Neuronal stem cell (in vitro differentiated cells): ENCODE results near the gene CEL.

ENCODE experiments used
- DNase-seq: peaks from one replicate; pipeline ENCODE4 v3.0.0-alpha.2; 2013; ENCODE audit warnings: low spot score
- H2AFZ ChIP-seq: one replicate; pipeline ENCODE4 v1.6.1; 2013; ENCODE audit warnings: mild to moderate bottlenecking, low read length, inconsistent platforms
- H2AK5ac ChIP-seq: 2 replicates; pipeline ENCODE4 v1.6.1; 2013; ENCODE audit warnings: low read depth, mild to moderate bottlenecking, inconsistent platforms, low read length, moderate library complexity, mixed read lengths
- H2BK120ac ChIP-seq: 2 replicates; pipeline ENCODE4 v1.6.1; 2013; ENCODE audit warnings: low read depth, mild to moderate bottlenecking, inconsistent platforms, low read length, moderate library complexity, mixed read lengths
- H2BK12ac ChIP-seq: one replicate; pipeline ENCODE4 v1.6.1; 2013; ENCODE audit warnings: low read length, inconsistent platforms
- H2BK15ac ChIP-seq: 2 replicates; pipeline ENCODE4 v1.6.1; 2013; ENCODE audit warnings: mild to moderate bottlenecking, low read length, inconsistent platforms, mixed read lengths
- H2BK5ac ChIP-seq: one replicate; pipeline ENCODE4 v1.6.1; 2013; ENCODE audit warnings: inconsistent platforms, mild to moderate bottlenecking, low read length, moderate library complexity
- H3K14ac ChIP-seq: one replicate; pipeline ENCODE4 v1.6.1; 2013; ENCODE audit warnings: low read length, inconsistent platforms
- H3K18ac ChIP-seq: 2 replicates; pipeline ENCODE4 v1.6.1; 2013; ENCODE audit warnings: low read length, inconsistent platforms
- H3K23ac ChIP-seq: 2 replicates; pipeline ENCODE4 v1.6.1; 2013; ENCODE audit warnings: low read depth, mild to moderate bottlenecking, mixed read lengths, low read length, inconsistent platforms; ENCODE audit not compliant: poor library complexity
- H3K27ac ChIP-seq: replicated peaks from 3 replicates; pipeline ENCODE4 v1.5.1; 2013; ENCODE audit warnings: low read length, inconsistent platforms
- H3K27me3 ChIP-seq, 3 experiments: 2 replicates each; pipeline ENCODE4 v1.6.1; 2013; ENCODE audit warnings: low read length in 3 of 3, mild to moderate bottlenecking in 2 of 3, inconsistent platforms in 1 of 3, low read depth in 1 of 3, mixed read lengths in 1 of 3, moderate library complexity in 1 of 3; ENCODE audit not compliant: control insufficient read depth in 3 of 3, insufficient read depth in 3 of 3
- H3K36me3 ChIP-seq, 2 donors: replicated peaks in 1 of 2; 2 replicates each; pipeline ENCODE4 v1.6.1; 2013; ENCODE audit warnings: low read length in 2 of 2; ENCODE audit not compliant: control insufficient read depth in 2 of 2, insufficient read depth in 2 of 2
- H3K4ac ChIP-seq: 2 replicates; pipeline ENCODE4 v1.6.1; 2013; ENCODE audit warnings: inconsistent platforms, mild to moderate bottlenecking, low read length, moderate library complexity
- H3K4me1 ChIP-seq, 2 donors: 1 replicate in 1 of 2; 2 replicates in 1 of 2; pipeline ENCODE4 v1.6.1; 2013; ENCODE audit warnings: low read length in 2 of 2, low read depth in 1 of 2; ENCODE audit not compliant: control insufficient read depth in 2 of 2, insufficient read depth in 1 of 2
- H3K4me2 ChIP-seq: one replicate; pipeline ENCODE4 v1.6.1; 2013; ENCODE audit warnings: mild to moderate bottlenecking, low read length, inconsistent platforms; ENCODE audit not compliant: insufficient read depth, poor library complexity, severe bottlenecking
- H3K4me3 ChIP-seq, 2 donors: 2 replicates each; pipeline ENCODE4 v1.5.1; 2013; ENCODE audit warnings: low read length in 2 of 2, mild to moderate bottlenecking in 2 of 2, inconsistent platforms in 1 of 2, moderate library complexity in 1 of 2
- H3K79me1 ChIP-seq: one replicate; pipeline ENCODE4 v1.6.1; 2013; ENCODE audit warnings: low read depth, mild to moderate bottlenecking, inconsistent platforms, low read length, moderate library complexity
- H3K9ac ChIP-seq: one replicate; pipeline ENCODE4 v1.6.1; 2013; ENCODE audit warnings: mild to moderate bottlenecking, low read depth, low read length, inconsistent platforms; ENCODE audit not compliant: poor library complexity
- H3K9me3 ChIP-seq, 2 donors: replicated peaks in 1 of 2; 2 replicates each; pipeline versions ENCODE3 to v1.6.1; 2013; ENCODE audit warnings: low read length in 2 of 2, mild to moderate bottlenecking in 2 of 2, inconsistent platforms in 1 of 2, low read depth in 1 of 2, mixed read lengths in 1 of 2, moderate library complexity in 1 of 2; ENCODE audit not compliant: control insufficient read depth in 2 of 2, insufficient read depth in 1 of 2
- H4K8ac ChIP-seq: one replicate; pipeline ENCODE4 v1.6.1; 2013; ENCODE audit warnings: low read depth, mild to moderate bottlenecking, inconsistent platforms, low read length, moderate library complexity
- H4K91ac ChIP-seq: one replicate; pipeline ENCODE4 v1.6.1; 2013; ENCODE audit warnings: low read length, low read depth, mild to moderate bottlenecking, inconsistent platforms; ENCODE audit not compliant: poor library complexity
- WGBS, 2 donors: extraction: QIAGEN DNeasy Blood & Tissue Kit; methylation state at CpG; one replicate each; pipeline ENCODE4 v1.1.7; 2013; ENCODE audit warnings: missing lambda C conversion rate in 2 of 2, mixed read lengths in 1 of 2; ENCODE audit not compliant: insufficient read length in 2 of 2, insufficient replicate concordance in 1 of 2; ENCODE audit errors: extremely low coverage in 2 of 2; 5-methylcytosine and 5-hydroxymethylcytosine counted together

Gene CEL

GRCh38 chr9:133073086-133074014, 11.6 kb downstream of the CEL start:
- no peak overlapping the region for H2BK120ac ChIP-seq
- H3K4me2 ChIP-seq, result no peak overlapping the region
- no peak overlapping the region for H3K14ac ChIP-seq
- H4K8ac ChIP-seq, result no peak overlapping the region
- no peaks in the 10 kb centered on the region for H3K4me1 ChIP-seq
- no peak overlapping the region for H2BK15ac ChIP-seq
- H3K27ac ChIP-seq, result no peak overlapping the region
- peaks cover 0 to 2% of the 10 kb centered on the region in 2 donors for H3K36me3 ChIP-seq
- no CpG with 5 or more reads among the region's 12 CpGs for WGBS, 2 donors
- H3K18ac ChIP-seq, result no peak overlapping the region
- H2AK5ac ChIP-seq, result no peak overlapping the region
- H3K4me3 ChIP-seq, result no peak overlapping the region
- H2BK5ac ChIP-seq, result no peak overlapping the region
- no peaks in the 10 kb centered on the region for H3K79me1 ChIP-seq
- peaks cover 0 to 9% (median 0%) of the 10 kb centered on the region in 3 experiments for H3K27me3 ChIP-seq
- no peak overlapping the region for H3K4ac ChIP-seq
- H3K23ac ChIP-seq, result no peak overlapping the region
- no peak overlapping the region for H3K9ac ChIP-seq
- no peak overlapping the region for H2AFZ ChIP-seq
- no peak overlapping the region for H2BK12ac ChIP-seq
- no peak overlapping the region for H4K91ac ChIP-seq
- DNase-seq, result no peak
- no peaks in the 10 kb centered on the region for H3K9me3 ChIP-seq

- Histone ChIP-seq H2AFZ (no peak overlapping the region), H2BK15ac (no peak overlapping the region), H3K27me3 (peaks cover 0 to 9% (median 0%) of the 10 kb centered on the region in 3 experiments), H3K4me3 (no peak overlapping the region), H4K8ac (no peak overlapping the region), H3K14ac (no peak overlapping the region), H3K36me3 (peaks cover 0 to 2% of the 10 kb centered on the region in 2 donors), H3K4me1 (no peaks in the 10 kb centered on the region), H3K79me1 (no peaks in the 10 kb centered on the region), H3K4me2 (no peak overlapping the region), H3K27ac (no peak overlapping the region), H2BK12ac (no peak overlapping the region), H3K23ac (no peak overlapping the region), H2BK120ac (no peak overlapping the region), H3K9ac (no peak overlapping the region), H2AK5ac (no peak overlapping the region), H2BK5ac (no peak overlapping the region), H3K9me3 (no peaks in the 10 kb centered on the region), H3K4ac (no peak overlapping the region), H4K91ac (no peak overlapping the region), H3K18ac (no peak overlapping the region)
- no CpG with 5 or more reads among the region's 8 CpGs for WGBS, 2 donors
- DNase-seq, result no peak
Measured at GRCh38 chr9:133074111-133074651, 12.4 kb downstream of the CEL start.

- no peak overlapping the region for H3K18ac ChIP-seq
- no peak overlapping the region for H2BK120ac ChIP-seq
- H3K4me3 ChIP-seq, result no peak overlapping the region
- no peak overlapping the region for H2BK12ac ChIP-seq
- no peak overlapping the region for H2BK15ac ChIP-seq
- peaks cover 0 to 8% of the 10 kb centered on the region in 2 donors for H3K4me1 ChIP-seq
- H3K36me3 ChIP-seq, result peaks cover 0 to 2% of the 10 kb centered on the region in 2 donors
- H3K14ac ChIP-seq, result no peak overlapping the region
- no peak overlapping the region for H3K27ac ChIP-seq
- H3K9ac ChIP-seq, result no peak overlapping the region
- H3K4ac ChIP-seq, result no peak overlapping the region
- no CpG with 5 or more reads among the region's 4 CpGs for WGBS, 2 donors
- H4K8ac ChIP-seq, result no peak overlapping the region
- H3K79me1 ChIP-seq, result no peaks in the 10 kb centered on the region
- no peak overlapping the region for H4K91ac ChIP-seq
- H2AK5ac ChIP-seq, result no peak overlapping the region
- H3K4me2 ChIP-seq, result no peak overlapping the region
- no peaks in the 10 kb centered on the region for H3K9me3 ChIP-seq
- no peak overlapping the region for H2BK5ac ChIP-seq
- peaks cover 0 to 9% (median 0%) of the 10 kb centered on the region in 3 experiments for H3K27me3 ChIP-seq
- DNase-seq, result no peak
- H3K23ac ChIP-seq, result no peak overlapping the region
- H2AFZ ChIP-seq, result no peak overlapping the region
Measured at GRCh38 chr9:133075925-133076630, 14.3 kb downstream of the CEL start.

GRCh38 chr9:133076691-133077090, 14.9 kb downstream of the CEL start:
- Histone ChIP-seq H3K9me3 (no peaks in the 10 kb centered on the region), H3K79me1 (no peaks in the 10 kb centered on the region), H3K23ac (no peak overlapping the region), H2AFZ (no peak overlapping the region), H2BK15ac (no peak overlapping the region), H3K14ac (no peak overlapping the region), H3K36me3 (peaks cover 0 to under 1% of the 10 kb centered on the region in 2 donors), H3K4me2 (no peak overlapping the region), H3K27me3 (peaks cover 0 to 9% (median 0%) of the 10 kb centered on the region in 3 experiments), H3K9ac (no peak overlapping the region), H2BK120ac (no peak overlapping the region), H3K4me3 (no peak overlapping the region), H2BK5ac (no peak overlapping the region), H4K91ac (no peak overlapping the region), H4K8ac (no peak overlapping the region), H3K27ac (no peak overlapping the region), H2BK12ac (no peak overlapping the region), H3K18ac (no peak overlapping the region), H3K4me1 (peaks cover 0 to 8% of the 10 kb centered on the region in 2 donors), H2AK5ac (no peak overlapping the region), H3K4ac (no peak overlapping the region)
- WGBS, 2 donors, result no CpG with 5 or more reads among the region's 4 CpGs
- no peak for DNase-seq
